Breast epithelium (tissue), 4 donors: Measurements from ENCODE around the gene ACR. TPM values are rescaled to one million over a fixed set of nuclear protein-coding genes. Genes with fewer than 3 reads are reported as not detected.

Source experiments
- DNase-seq, 2 donors: peaks; one replicate each; pipeline ENCODE4 v3.0.0-alpha.2; 2019; ENCODE audit warnings: low spot score in 2 of 2
- H3K27ac ChIP-seq, 2 donors: fragments of 200-600 bp; sonication (generic) in 1 of 2; one replicate each; pipeline ENCODE4 v1.5.1; 2016 to 2019; ENCODE audit warnings: mild to moderate bottlenecking in 1 of 2
- H3K27me3 ChIP-seq, 2 donors: fragments of 200-600 bp; sonication (generic) in 1 of 2; one replicate each; pipeline versions ENCODE4 v1.5.1 to v1.6.0; 2017 to 2019; ENCODE audit warnings: control low read depth in 1 of 2, mild to moderate bottlenecking in 1 of 2
- H3K36me3 ChIP-seq: fragments of 200-600 bp; one replicate; pipeline ENCODE4 v1.5.1; 2019
- H3K4me1 ChIP-seq, 2 donors: fragments of 200-600 bp; sonication (generic); one replicate each; pipeline ENCODE4 v1.5.1; 2016 to 2019; ENCODE audit warnings: control low read depth in 1 of 2
- H3K4me3 ChIP-seq, 3 donors: fragments of 200-600 bp; sonication (generic); 1 replicate in 2 of 3; 2 replicates in 1 of 3; pipeline ENCODE4 v1.5.1; 2016 to 2019; ENCODE audit warnings: mild to moderate bottlenecking in 3 of 3, moderate library complexity in 2 of 3
- H3K9me3 ChIP-seq, 2 donors: fragments of 200-600 bp; sonication (generic) in 1 of 2; one replicate each; pipeline ENCODE4 v1.5.1; 2016 to 2019; ENCODE audit warnings: control low read depth in 1 of 2
- CTCF ChIP-seq, 3 donors: fragments of 450-650 bp; IDR thresholded peaks; one replicate each; pipeline ENCODE4 v1.5.1; 2016 to 2017; ENCODE audit warnings: antibody characterized with exemption in 3 of 3, mild to moderate bottlenecking in 3 of 3, moderate library complexity in 3 of 3
- POLR2A ChIP-seq: fragments of 450-650 bp; IDR thresholded peaks from one replicate; pipeline ENCODE4 v1.6.1; 2016; ENCODE audit warnings: antibody characterized with exemption, mild to moderate bottlenecking, moderate library complexity
- POLR2AphosphoS5 ChIP-seq, 3 donors: sonication (generic); formaldehyde crosslinking; IDR thresholded peaks; one replicate each; pipeline ENCODE4 v1.6.1; 2017; ENCODE audit warnings: antibody characterized with exemption in 3 of 3
- intact Hi-C: fragments of 100-400 bp; cut with DNase I; formaldehyde crosslinking; loops from one replicate; pipeline ENCODE4 v1.15.1; 2023; ENCODE audit warnings: low total_unique reads
- total RNA-seq, 3 donors: library from RNA; depleted of rRNA; stranded (reverse); fragments of >200 nt; gene quantifications; one replicate each; pipeline ENCODE4 v1.1.0, GENCODE V29; 2016

ACR gene
- total RNA-seq, 3 donors from 2014 or later, result 0.44 to 0.80 TPM; not detected in 1

- TF ChIP-seq POLR2AphosphoS5 (IDR thresholded peaks at IDR 0.05) (no peak), CTCF (IDR thresholded peaks at IDR 0.05) (no peak), POLR2A (no peak)
- intact Hi-C loops, result no loop called here
- no peaks in the 10 kb centered on the region for H3K27me3 ChIP-seq
- H3K27ac ChIP-seq, result peak overlapping the region; percentile 15 to 85
- H3K4me1 ChIP-seq, result peaks cover 10 to 11% of the 10 kb centered on the region in 2 donors
- H3K4me3 ChIP-seq, result no peak overlapping the region
- DNase-seq, result no peak
- no peaks in the 10 kb centered on the region for H3K9me3 ChIP-seq
- no peaks in the 10 kb centered on the region for H3K36me3 ChIP-seq
Measured at GRCh38 chr22:50694766-50695420, 43.1 kb upstream of the ACR start.

GRCh38 chr22:50695421-50696250 lies 42.4 kb upstream of the ACR start:
- TF ChIP-seq CTCF (IDR thresholded peaks at IDR 0.05) (no peak), POLR2AphosphoS5 (IDR thresholded peaks at IDR 0.05) (peak; percentile 31 to 46 (median 32))
- H3K27ac ChIP-seq, result peak overlapping the region; percentile 76 to 85
- no peaks in the 10 kb centered on the region for H3K9me3 ChIP-seq
- intact Hi-C loops, result no loop called here
- no peaks in the 10 kb centered on the region for H3K27me3 ChIP-seq
- H3K4me1 ChIP-seq, result peaks cover 10 to 11% of the 10 kb centered on the region in 2 donors
- peak overlapping the region in 1 of 3 donors; percentile 83 for H3K4me3 ChIP-seq
- peak; percentile 73 to 75 for DNase-seq
- H3K36me3 ChIP-seq, result no peaks in the 10 kb centered on the region

GRCh38 chr22:50696251-50696798 lies 41.7 kb upstream of the ACR start:
- Histone ChIP-seq H3K4me3 (peak overlapping the region in 2 of 3 donors; percentile 58 to 83), H3K9me3 (no peaks in the 10 kb centered on the region), H3K4me1 (peaks cover 10 to 11% of the 10 kb centered on the region in 2 donors), H3K27me3 (no peaks in the 10 kb centered on the region), H3K27ac (peak overlapping the region; percentile 76 to 85), H3K36me3 (no peaks in the 10 kb centered on the region)
- intact Hi-C loops, result no loop called here
- DNase-seq, result no peak
- TF ChIP-seq POLR2A, result no peak
- TF ChIP-seq POLR2AphosphoS5 (IDR thresholded peaks at IDR 0.05), result no peak
- no peak for TF ChIP-seq CTCF (IDR thresholded peaks at IDR 0.05)

- Histone ChIP-seq H3K4me1 (peaks cover 10 to 11% of the 10 kb centered on the region in 2 donors), H3K27ac (peak overlapping the region; percentile 76 to 85), H3K27me3 (no peaks in the 10 kb centered on the region), H3K4me3 (peak overlapping the region; percentile 40 to 83 (median 58)), H3K9me3 (no peaks in the 10 kb centered on the region), H3K36me3 (no peaks in the 10 kb centered on the region)
- TF ChIP-seq POLR2AphosphoS5 (IDR thresholded peaks at IDR 0.05) (no peak), CTCF (IDR thresholded peaks at IDR 0.05) (peak in 1 of 3 donors; percentile 33)
- DNase-seq, result no peak
- intact Hi-C loops, result no loop called here
Measured at GRCh38 chr22:50696799-50697561, 41.0 kb upstream of the ACR start.
